ENCODE measurements around the gene SWT1. TPM values are rescaled to one million over a fixed set of nuclear protein-coding genes. Genes with fewer than 3 reads are reported as not detected.
A peak's percentile ranks its signal among the peaks of the same experiment; 100 is the strongest.

The SWT1 gene
- total and polyA plus RNA-seq, 9 of the 15 experiments (the other 6 are each of a cell fraction or from before 2014, with no cell fraction given): 1.5 to 3.4 (median 2.3) TPM

DNA sequence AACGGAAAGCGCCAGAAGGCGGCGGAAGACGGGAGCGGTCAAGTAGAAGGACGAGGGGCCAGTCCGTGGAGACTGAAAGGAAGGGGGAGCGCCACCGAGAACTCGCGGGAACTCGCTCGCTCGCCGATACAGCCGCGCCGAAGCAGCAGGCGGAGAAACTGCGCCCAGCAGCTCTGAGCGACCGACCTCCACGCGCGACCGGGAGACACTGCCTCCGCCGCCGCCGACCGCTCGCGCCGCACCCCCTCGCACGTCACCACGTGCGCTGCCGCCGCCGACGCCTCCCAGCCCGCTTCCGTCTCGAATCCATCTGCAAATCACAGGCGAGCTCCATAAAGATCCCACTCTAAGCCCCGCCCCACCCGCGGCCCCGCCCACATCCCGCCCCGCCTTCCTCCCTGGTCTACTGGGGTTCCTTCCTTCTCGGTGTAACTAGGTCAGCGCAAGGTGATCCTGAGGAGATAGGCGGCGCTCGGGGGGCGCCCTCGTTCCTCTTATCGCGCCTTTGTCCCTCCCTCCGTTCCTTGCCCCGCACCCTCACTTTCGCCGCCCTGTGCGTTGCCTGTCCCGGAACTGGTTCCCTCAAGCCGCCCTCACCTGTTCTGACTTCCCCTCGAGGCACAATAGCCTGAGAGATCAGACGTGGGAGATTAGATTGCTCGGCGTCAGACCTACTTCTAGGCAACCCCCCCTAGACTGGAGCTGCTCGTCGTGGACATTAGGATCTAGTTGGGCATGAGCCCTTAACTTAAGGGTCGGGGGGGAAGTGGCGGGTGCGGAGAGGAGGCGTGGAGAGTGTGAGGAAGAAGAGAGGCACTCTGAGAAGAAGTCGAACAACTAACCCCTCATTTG is 160.3 kb downstream of the SWT1 start, which contains the start of gene IVNS1ABP (continued):
- TF ChIP-seq TEAD4 (IDR thresholded peaks at IDR 0.05; ENCODE audit: low read length) (no peak), TEAD4 (CRISPR knock-in tag; IDR thresholded peaks at IDR 0.05; ENCODE audit: borderline replicate concordance) (peak; percentile 78; the same call in 1 of the 2 replicates), EP300 (IDR thresholded peaks at IDR 0.05; ENCODE audit: low read length) (peak; percentile 45), YY1 (IDR thresholded peaks at IDR 0.05; ENCODE audit: borderline replicate concordance in 1 of 3, control insufficient read depth in 1 of 3, extremely low read depth in 1 of 3, insufficient read depth in 3 of 3, insufficient read length in 1 of 3, insufficient replicate concordance in 2 of 3, low read depth in 1 of 3, low read length in 2 of 3) (peak in 1 of 3 experiments; percentile 29), SREBF2 (CRISPR knock-in tag; IDR thresholded peaks at IDR 0.05) (no peak), CXXC5 (CRISPR knock-in tag; IDR thresholded peaks at IDR 0.05) (peak; percentile 97), CREB1 (IDR thresholded peaks at IDR 0.05) (peak; percentile 88), CREB1 (CRISPR knock-in tag; IDR thresholded peaks at IDR 0.05) (peak; percentile 58; the same call in 1 of the 2 replicates), ELF4 (CRISPR knock-in tag; IDR thresholded peaks at IDR 0.05) (peak; percentile 81; the same call in 1 of the 2 replicates), FOXP1 (CRISPR knock-in tag; IDR thresholded peaks at IDR 0.05) (peak; percentile 83; the same call in 1 of the 2 replicates), L3MBTL2 (IDR thresholded peaks at IDR 0.05) (peak; percentile 97), FOXM1 (IDR thresholded peaks at IDR 0.05; ENCODE audit: low read depth) (no peak), FOXM1 (CRISPR knock-in tag; IDR thresholded peaks at IDR 0.05; ENCODE audit: low read depth) (no peak), ZNF764 (CRISPR knock-in tag; IDR thresholded peaks at IDR 0.05; ENCODE audit: low read depth) (0 out of 2 replicates have a peak, but pooled peaks have one; percentile 58), TAF9B (IDR thresholded peaks at IDR 0.05; ENCODE audit: partially characterized antibody) (peak; percentile 65), CC2D1A (IDR thresholded peaks at IDR 0.05) (peak; percentile 88), ZC3H8 (IDR thresholded peaks at IDR 0.05) (no peak)
- TF ChIP-seq, protein P1, sequence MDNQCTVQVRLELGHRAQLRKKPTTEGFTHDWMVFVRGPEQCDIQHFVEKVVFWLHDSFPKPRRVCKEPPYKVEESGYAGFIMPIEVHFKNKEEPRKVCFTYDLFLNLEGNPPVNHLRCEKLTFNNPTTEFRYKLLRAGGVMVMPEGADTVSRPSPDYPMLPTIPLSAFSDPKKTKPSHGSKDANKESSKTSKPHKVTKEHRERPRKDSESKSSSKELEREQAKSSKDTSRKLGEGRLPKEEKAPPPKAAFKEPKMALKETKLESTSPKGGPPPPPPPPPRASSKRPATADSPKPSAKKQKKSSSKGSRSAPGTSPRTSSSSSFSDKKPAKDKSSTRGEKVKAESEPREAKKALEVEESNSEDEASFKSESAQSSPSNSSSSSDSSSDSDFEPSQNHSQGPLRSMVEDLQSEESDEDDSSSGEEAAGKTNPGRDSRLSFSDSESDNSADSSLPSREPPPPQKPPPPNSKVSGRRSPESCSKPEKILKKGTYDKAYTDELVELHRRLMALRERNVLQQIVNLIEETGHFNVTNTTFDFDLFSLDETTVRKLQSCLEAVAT (IDR thresholded peaks at IDR 0.05): peak; percentile 15 to 39; a peak in 1 of 4 replicates
- TF ChIP-seq, protein P2, sequence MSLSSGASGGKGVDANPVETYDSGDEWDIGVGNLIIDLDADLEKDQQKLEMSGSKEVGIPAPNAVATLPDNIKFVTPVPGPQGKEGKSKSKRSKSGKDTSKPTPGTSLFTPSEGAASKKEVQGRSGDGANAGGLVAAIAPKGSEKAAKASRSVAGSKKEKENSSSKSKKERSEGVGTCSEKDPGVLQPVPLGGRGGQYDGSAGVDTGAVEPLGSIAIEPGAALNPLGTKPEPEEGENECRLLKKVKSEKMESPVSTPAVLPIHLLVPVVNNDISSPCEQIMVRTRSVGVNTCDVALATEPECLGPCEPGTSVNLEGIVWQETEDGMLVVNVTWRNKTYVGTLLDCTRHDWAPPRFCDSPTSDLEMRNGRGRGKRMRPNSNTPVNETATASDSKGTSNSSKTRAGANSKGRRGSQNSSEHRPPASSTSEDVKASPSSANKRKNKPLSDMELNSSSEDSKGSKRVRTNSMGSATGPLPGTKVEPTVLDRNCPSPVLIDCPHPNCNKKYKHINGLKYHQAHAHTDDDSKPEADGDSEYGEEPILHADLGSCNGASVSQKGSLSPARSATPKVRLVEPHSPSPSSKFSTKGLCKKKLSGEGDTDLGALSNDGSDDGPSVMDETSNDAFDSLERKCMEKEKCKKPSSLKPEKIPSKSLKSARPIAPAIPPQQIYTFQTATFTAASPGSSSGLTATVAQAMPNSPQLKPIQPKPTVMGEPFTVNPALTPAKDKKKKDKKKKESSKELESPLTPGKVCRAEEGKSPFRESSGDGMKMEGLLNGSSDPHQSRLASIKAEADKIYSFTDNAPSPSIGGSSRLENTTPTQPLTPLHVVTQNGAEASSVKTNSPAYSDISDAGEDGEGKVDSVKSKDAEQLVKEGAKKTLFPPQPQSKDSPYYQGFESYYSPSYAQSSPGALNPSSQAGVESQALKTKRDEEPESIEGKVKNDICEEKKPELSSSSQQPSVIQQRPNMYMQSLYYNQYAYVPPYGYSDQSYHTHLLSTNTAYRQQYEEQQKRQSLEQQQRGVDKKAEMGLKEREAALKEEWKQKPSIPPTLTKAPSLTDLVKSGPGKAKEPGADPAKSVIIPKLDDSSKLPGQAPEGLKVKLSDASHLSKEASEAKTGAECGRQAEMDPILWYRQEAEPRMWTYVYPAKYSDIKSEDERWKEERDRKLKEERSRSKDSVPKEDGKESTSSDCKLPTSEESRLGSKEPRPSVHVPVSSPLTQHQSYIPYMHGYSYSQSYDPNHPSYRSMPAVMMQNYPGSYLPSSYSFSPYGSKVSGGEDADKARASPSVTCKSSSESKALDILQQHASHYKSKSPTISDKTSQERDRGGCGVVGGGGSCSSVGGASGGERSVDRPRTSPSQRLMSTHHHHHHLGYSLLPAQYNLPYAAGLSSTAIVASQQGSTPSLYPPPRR (CRISPR knock-in tag; IDR thresholded peaks at IDR 0.05; ENCODE audit: borderline replicate concordance): peak; percentile 61; the same call in 1 of the 2 replicates
- TF ChIP-seq, protein P3, sequence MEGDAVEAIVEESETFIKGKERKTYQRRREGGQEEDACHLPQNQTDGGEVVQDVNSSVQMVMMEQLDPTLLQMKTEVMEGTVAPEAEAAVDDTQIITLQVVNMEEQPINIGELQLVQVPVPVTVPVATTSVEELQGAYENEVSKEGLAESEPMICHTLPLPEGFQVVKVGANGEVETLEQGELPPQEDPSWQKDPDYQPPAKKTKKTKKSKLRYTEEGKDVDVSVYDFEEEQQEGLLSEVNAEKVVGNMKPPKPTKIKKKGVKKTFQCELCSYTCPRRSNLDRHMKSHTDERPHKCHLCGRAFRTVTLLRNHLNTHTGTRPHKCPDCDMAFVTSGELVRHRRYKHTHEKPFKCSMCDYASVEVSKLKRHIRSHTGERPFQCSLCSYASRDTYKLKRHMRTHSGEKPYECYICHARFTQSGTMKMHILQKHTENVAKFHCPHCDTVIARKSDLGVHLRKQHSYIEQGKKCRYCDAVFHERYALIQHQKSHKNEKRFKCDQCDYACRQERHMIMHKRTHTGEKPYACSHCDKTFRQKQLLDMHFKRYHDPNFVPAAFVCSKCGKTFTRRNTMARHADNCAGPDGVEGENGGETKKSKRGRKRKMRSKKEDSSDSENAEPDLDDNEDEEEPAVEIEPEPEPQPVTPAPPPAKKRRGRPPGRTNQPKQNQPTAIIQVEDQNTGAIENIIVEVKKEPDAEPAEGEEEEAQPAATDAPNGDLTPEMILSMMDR (IDR thresholded peaks at IDR 0.05 in 2 of 3, conservative IDR thresholded peaks at IDR 0.05 in 1 of 3; ENCODE audit: insufficient read depth in 2 of 3, low read depth in 1 of 3, low read length in 3 of 3): peak; percentile 24 to 62 (median 42); a peak in 5 of 6 replicates
